A549 treated with CpdA at 1 μM for 4 hours (cell line): Measurements from ENCODE around the gene PTPN6. TPM values are rescaled to one million over a fixed set of nuclear protein-coding genes. Genes with fewer than 3 reads are reported as not detected.

Experiments used
- total RNA-seq: library from RNA; stranded (reverse); fragments of 200-300 nt; extraction: Qiagen RNA extraction; gene quantifications from 5 replicates; pipeline ENCODE4 v1.2.3, GENCODE V29; 2022; ENCODE audit warnings: low read depth

PTPN6 gene
- total RNA-seq = 10.3 to 13.1 TPM (median 12.1 TPM) in 5 replicates

GRCh38 chr12:6950811-6951540 is at the start of gene PTPN6:
TSS of gene PTPN6 (plus strand) at chr12:6951356. CDS start at chr12:6951513, 157 bp downstream.

GRCh38 chr12:6904280-6905276 is 46.6 kb upstream of the PTPN6 start, which contains the start of gene LRRC23:
TSS of gene LRRC23 (plus strand) at chr12:6904822. CDS start at chr12:6905634, 812 bp downstream.

DNA sequence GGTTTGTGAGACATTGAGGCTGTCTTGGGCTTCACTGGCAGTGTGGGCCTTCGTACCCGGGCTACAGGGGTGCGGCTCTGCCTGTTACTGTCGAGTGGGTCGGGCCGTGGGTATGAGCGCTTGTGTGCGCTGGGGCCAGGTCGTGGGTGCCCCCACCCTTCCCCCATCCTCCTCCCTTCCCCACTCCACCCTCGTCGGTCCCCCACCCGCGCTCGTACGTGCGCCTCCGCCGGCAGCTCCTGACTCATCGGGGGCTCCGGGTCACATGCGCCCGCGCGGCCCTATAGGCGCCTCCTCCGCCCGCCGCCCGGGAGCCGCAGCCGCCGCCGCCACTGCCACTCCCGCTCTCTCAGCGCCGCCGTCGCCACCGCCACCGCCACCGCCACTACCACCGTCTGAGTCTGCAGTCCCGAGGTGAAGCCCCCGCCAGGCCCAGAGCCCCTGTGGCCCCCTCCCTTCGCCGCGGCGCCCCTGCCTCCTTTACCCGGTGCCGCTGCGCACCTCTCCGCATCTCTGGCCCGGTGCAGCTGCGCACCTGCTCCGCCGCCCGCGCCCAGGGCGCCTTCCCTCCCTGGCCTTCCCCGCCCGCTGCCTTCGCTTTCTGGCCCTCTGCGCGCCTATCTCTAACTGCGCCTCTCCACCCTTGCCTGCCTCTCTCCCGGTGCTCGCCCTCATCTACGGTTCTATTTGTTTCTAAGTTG is 36.8 kb upstream of the PTPN6 start, which contains the start of gene ENO2:
Gene ENO2 (plus strand): TSS at position 335 of the 701 bp plus-strand sequence. CDS start 1,253 bp downstream, outside the sequence.

DNA sequence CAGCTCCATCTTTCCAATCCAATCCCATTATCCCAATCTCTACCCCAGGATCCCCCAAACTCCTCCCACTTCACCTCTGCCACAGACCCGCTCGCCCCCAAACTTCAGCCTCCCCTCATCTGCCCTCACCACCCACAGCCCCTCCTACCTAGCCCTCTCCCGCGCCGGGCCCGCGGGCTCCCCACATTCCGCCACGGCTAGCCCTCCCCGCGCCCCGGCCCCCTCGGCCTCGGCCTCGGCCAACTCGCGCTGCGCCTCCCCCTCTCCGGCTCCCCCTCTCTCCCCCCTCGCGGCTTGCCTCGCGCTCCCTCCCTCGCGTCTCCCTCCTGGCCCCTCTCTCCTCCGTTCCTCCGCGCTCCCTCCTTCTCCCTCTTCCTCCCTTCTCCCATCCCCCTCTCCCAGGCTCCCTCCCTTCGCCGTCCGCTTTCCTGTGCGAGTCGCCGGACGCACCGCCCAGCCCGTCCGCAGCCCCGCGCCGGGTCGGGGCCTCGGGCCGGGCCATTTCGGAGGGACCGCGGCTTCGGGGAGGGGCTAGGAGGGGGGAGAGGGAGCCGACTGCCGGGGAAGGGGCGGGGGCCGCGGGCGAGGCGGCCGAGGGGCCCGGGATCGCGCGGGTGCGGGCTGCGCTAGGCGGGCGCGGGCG is 23.7 kb upstream of the PTPN6 start, which contains the start of gene ATN1:
Gene ATN1 (plus strand): TSS at position 581 of the 643 bp plus-strand sequence. CDS start 6,043 bp downstream, outside the sequence.

DNA sequence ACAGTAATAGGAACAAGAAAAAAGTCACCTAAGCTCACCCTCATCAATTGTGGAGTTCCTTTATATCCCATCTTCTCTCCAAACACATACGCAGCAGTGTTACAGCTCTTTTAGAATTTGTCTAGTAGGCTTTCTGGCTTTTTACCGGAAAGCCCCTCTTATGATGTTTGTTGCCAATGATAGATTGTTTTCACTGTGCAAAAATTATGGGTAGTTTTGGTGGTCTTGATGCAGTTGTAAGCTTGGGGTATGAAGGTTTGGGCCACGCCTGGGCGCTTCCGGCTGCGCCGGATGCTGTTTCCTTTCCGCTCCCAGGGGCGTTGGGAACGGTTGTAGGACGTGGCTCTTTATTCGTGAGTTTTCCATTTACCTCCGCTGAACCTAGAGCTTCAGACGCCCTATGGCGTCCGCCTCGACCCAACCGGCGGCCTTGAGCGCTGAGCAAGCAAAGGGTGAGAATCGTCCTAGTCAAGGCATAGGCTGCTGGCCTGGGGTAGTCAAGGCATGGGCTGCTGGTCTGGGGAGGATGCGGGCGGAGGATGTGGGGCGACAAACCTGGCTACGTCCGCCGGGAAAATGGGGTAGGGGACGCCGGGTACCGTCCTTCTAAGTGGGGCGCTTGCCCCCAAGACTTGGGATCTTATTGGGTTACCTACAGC is 7.3 kb upstream of the PTPN6 start, which contains the start of the genes C12orf57 and RNU7-1:
Gene C12orf57 (plus strand): TSS at position 301 of the 659 bp plus-strand sequence. CDS start 100 bp downstream, at position 401.
Gene RNU7-1 (plus strand): TSS at position 95 of the 659 bp plus-strand sequence.

Other genes with a start within 250 kb of the PTPN6 start
- 48.5 to 61.1 TPM (median 55.6 TPM) in 5 replicates for gene COPS7A, start 227.3 kb upstream of the PTPN6 start, total RNA-seq
- gene MLF2, start 198.2 kb upstream of the PTPN6 start, total RNA-seq = 262 to 311 TPM (median 307 TPM) in 5 replicates
- 593 to 1,064 TPM (median 878 TPM) in 5 replicates for gene PTMS, start 185.0 kb upstream of the PTPN6 start, total RNA-seq
- 0.87 to 2.2 TPM (median 1.6 TPM) in 5 replicates for gene LAG3, start 178.8 kb upstream of the PTPN6 start, total RNA-seq
- not detected in 5 replicates for gene CD4, start 161.8 kb upstream of the PTPN6 start, total RNA-seq
- 0.31 to 0.54 TPM (median 0.42 TPM) in 5 replicates for gene GPR162, start 129.5 kb upstream of the PTPN6 start, total RNA-seq
- 20.2 to 31.6 TPM (median 27.4 TPM) in 5 replicates for gene P3H3, start 122.9 kb upstream of the PTPN6 start, total RNA-seq
- 1.7 to 2.4 TPM (median 1.9 TPM) in 5 replicates for gene GNB3, start 110.4 kb upstream of the PTPN6 start, total RNA-seq
- 80.3 to 92.3 TPM (median 82.2 TPM) in 5 replicates for gene CDCA3, start 100.1 kb upstream of the PTPN6 start, total RNA-seq
- 74.6 to 97.4 TPM (median 77.2 TPM) in 5 replicates for gene USP5, start 99.2 kb upstream of the PTPN6 start, total RNA-seq
- 1,360 to 1,675 TPM (median 1,619 TPM) in 5 replicates for gene TPI1, start 83.8 kb upstream of the PTPN6 start, total RNA-seq
- 16.8 to 22.9 TPM (median 19.9 TPM) in 5 replicates for gene SPSB2, start 78.1 kb upstream of the PTPN6 start, total RNA-seq
- 16.4 to 17.9 TPM (median 16.5 TPM) in 5 replicates for gene LRRC23, start 46.5 kb upstream of the PTPN6 start, total RNA-seq
- gene ENO2, start 36.8 kb upstream of the PTPN6 start, total RNA-seq = 41.2 to 50.5 TPM (median 42.1 TPM) in 5 replicates
- 48.9 to 77.1 TPM (median 73.0 TPM) in 5 replicates for gene ATN1, start 23.4 kb upstream of the PTPN6 start, total RNA-seq
- gene RNU7-1, start 7.5 kb upstream of the PTPN6 start, total RNA-seq = not detected in 5 replicates
- gene C12orf57, start 7.3 kb upstream of the PTPN6 start, total RNA-seq = 250 to 321 TPM (median 290 TPM) in 5 replicates
- 308 to 350 TPM (median 341 TPM) in 5 replicates for gene PHB2, start 19.3 kb downstream of the PTPN6 start, total RNA-seq
- 61.3 to 69.0 TPM (median 66.0 TPM) in 5 replicates for gene EMG1, start 19.6 kb downstream of the PTPN6 start, total RNA-seq
- gene LPCAT3, start 67.1 kb downstream of the PTPN6 start, total RNA-seq = 26.2 to 31.5 TPM (median 27.2 TPM) in 5 replicates
- gene C1S, start 109.4 kb downstream of the PTPN6 start, total RNA-seq = 36.8 to 62.7 TPM (median 41.0 TPM) in 5 replicates
- 24.3 to 43.4 TPM (median 26.6 TPM) in 5 replicates for gene C1R, start 141.1 kb downstream of the PTPN6 start, total RNA-seq
- gene C1RL, start 157.9 kb downstream of the PTPN6 start, total RNA-seq = 9.4 to 17.0 TPM (median 10.3 TPM) in 5 replicates
- gene RBP5, start 177.5 kb downstream of the PTPN6 start, total RNA-seq = not detected in 5 replicates
- gene CLSTN3, start 179.0 kb downstream of the PTPN6 start, total RNA-seq = 12.6 to 18.0 TPM (median 14.3 TPM) in 5 replicates
- gene PEX5, start 238.3 kb downstream of the PTPN6 start, total RNA-seq = 31.1 to 37.0 TPM (median 33.4 TPM) in 5 replicates